ENCODE results near the gene SLAMF6.

DNA sequence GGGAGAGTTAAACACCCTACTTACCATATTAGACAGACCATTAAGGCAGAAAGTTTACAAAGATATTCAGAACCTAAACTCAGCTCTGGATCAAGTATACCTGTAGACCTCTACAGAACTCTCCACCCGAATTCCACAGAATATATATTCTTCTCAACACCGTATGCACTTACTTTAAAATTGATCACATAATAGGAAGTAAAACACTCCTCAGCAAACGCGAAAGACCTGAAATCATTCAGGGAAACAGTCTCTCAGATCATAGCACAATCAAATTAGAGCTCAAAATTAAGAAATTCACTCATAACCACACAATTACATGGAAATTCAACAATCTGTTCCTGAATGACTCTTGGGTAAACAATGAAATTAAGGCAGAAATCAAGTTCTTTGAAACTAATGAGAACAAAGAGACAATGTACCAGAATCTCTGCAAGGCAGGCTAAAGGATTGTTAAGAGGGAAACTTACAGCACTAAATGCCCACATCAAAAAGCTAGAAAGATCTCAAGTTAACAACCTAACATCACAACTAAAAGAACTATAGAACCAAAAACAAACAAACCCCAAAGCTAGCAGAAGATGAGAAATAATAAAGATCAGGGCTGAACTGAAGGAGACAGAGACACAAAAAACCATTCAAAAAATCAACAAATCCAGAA, 37.1 kb upstream of the SLAMF6 start:
- TF ChIP-seq, protein P1, sequence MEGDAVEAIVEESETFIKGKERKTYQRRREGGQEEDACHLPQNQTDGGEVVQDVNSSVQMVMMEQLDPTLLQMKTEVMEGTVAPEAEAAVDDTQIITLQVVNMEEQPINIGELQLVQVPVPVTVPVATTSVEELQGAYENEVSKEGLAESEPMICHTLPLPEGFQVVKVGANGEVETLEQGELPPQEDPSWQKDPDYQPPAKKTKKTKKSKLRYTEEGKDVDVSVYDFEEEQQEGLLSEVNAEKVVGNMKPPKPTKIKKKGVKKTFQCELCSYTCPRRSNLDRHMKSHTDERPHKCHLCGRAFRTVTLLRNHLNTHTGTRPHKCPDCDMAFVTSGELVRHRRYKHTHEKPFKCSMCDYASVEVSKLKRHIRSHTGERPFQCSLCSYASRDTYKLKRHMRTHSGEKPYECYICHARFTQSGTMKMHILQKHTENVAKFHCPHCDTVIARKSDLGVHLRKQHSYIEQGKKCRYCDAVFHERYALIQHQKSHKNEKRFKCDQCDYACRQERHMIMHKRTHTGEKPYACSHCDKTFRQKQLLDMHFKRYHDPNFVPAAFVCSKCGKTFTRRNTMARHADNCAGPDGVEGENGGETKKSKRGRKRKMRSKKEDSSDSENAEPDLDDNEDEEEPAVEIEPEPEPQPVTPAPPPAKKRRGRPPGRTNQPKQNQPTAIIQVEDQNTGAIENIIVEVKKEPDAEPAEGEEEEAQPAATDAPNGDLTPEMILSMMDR (optimal IDR thresholded peaks at IDR 0.05 in 1 of 3, IDR thresholded peaks at IDR 0.05 in 1 of 3, conservative IDR thresholded peaks at IDR 0.05 in 1 of 3; ENCODE audit: extremely low read depth in 1 of 3, insufficient read depth in 2 of 3, low read length in 3 of 3) = no peak
- no peak for TF ChIP-seq EZH2 (IDR thresholded peaks at IDR 0.05; ENCODE audit: low read length)

Measured in keratinocyte (primary cell).